Trophoblast cell (in vitro differentiated cells and primary cell): ENCODE measurements around the gene KIF1B.

Experiments used
- DNase-seq, 2 donors: peaks; one replicate each; pipeline ENCODE4 v3.0.0-alpha.2; 2016
- H2AFZ ChIP-seq: 2 replicates; pipeline ENCODE4 v1.6.1; 2013; ENCODE audit warnings: low read length, moderate library complexity, mild to moderate bottlenecking; ENCODE audit not compliant: insufficient read depth, poor library complexity
- H2AK5ac ChIP-seq: 2 replicates; pipeline ENCODE4 v1.6.1; 2013; ENCODE audit warnings: mild to moderate bottlenecking, low read length
- H2BK120ac ChIP-seq: 2 replicates; pipeline ENCODE4 v1.6.1; 2013; ENCODE audit warnings: low read length, mild to moderate bottlenecking, moderate library complexity; ENCODE audit not compliant: insufficient read depth, poor library complexity
- H2BK12ac ChIP-seq: 2 replicates; pipeline ENCODE4 v1.6.1; 2013; ENCODE audit warnings: mild to moderate bottlenecking, low read length, moderate library complexity
- H2BK5ac ChIP-seq: 2 replicates; pipeline ENCODE4 v1.6.1; 2013; ENCODE audit warnings: low read length, low read depth, moderate library complexity, mild to moderate bottlenecking; ENCODE audit not compliant: poor library complexity
- H3K14ac ChIP-seq: 2 replicates; pipeline ENCODE4 v1.6.1; 2013; ENCODE audit warnings: mild to moderate bottlenecking, low read length
- H3K18ac ChIP-seq: 2 replicates; pipeline ENCODE4 v1.6.1; 2013; ENCODE audit warnings: mild to moderate bottlenecking, low read length
- H3K23ac ChIP-seq: 2 replicates; pipeline ENCODE4 v1.6.1; 2013; ENCODE audit warnings: low read length
- H3K27ac ChIP-seq: 2 replicates; pipeline ENCODE4 v1.5.1; 2013; ENCODE audit warnings: low read depth, mild to moderate bottlenecking, inconsistent platforms, low read length, moderate library complexity
- H3K27me3 ChIP-seq: 2 replicates; pipeline ENCODE4 v1.6.1; 2013; ENCODE audit warnings: inconsistent platforms, mild to moderate bottlenecking, low read length, moderate library complexity; ENCODE audit not compliant: insufficient read depth
- H3K36me3 ChIP-seq, 2 experiments: 1 replicate in 1 of 2; 2 replicates in 1 of 2; pipeline ENCODE4 v1.6.1; 2013; ENCODE audit warnings: low read length in 2 of 2, mild to moderate bottlenecking in 2 of 2, moderate library complexity in 1 of 2; ENCODE audit not compliant: insufficient read depth in 2 of 2, control insufficient read depth in 1 of 2
- H3K4ac ChIP-seq: 2 replicates; pipeline ENCODE4 v1.6.1; 2013; ENCODE audit warnings: low read depth, mild to moderate bottlenecking, low read length, moderate library complexity
- H3K4me1 ChIP-seq, 2 experiments: 1 replicate in 1 of 2; 2 replicates in 1 of 2; pipeline ENCODE4 v1.6.1; 2013; ENCODE audit warnings: low read length in 2 of 2, mild to moderate bottlenecking in 2 of 2, moderate library complexity in 1 of 2; ENCODE audit not compliant: insufficient read depth in 2 of 2, control insufficient read depth in 1 of 2
- H3K4me2 ChIP-seq: 2 replicates; pipeline ENCODE4 v1.6.1; 2013; ENCODE audit warnings: inconsistent platforms, mild to moderate bottlenecking, low read length, moderate library complexity
- H3K4me3 ChIP-seq: 2 replicates; pipeline ENCODE4 v1.5.1; 2013; ENCODE audit warnings: mild to moderate bottlenecking, low read depth, low read length, inconsistent platforms
- H3K79me1 ChIP-seq: one replicate; pipeline ENCODE4 v1.6.1; 2013; ENCODE audit warnings: low read length
- H3K79me2 ChIP-seq: 2 replicates; pipeline ENCODE4 v1.6.1; 2013; ENCODE audit warnings: low read length, mild to moderate bottlenecking; ENCODE audit not compliant: control insufficient read depth, insufficient read depth, poor library complexity
- H3K9ac ChIP-seq: 2 replicates; pipeline ENCODE4 v1.6.1; 2013; ENCODE audit warnings: mild to moderate bottlenecking, low read length
- H3K9me3 ChIP-seq: 2 replicates; pipeline ENCODE4 v1.6.1; 2013; ENCODE audit warnings: low read depth, mild to moderate bottlenecking, control low read depth, inconsistent platforms, low read length; ENCODE audit not compliant: insufficient read depth
- H4K12ac ChIP-seq: 2 replicates; pipeline ENCODE4 v1.6.1; 2013; ENCODE audit warnings: low read depth, mild to moderate bottlenecking, low read length, moderate library complexity
- H4K8ac ChIP-seq: 2 replicates; pipeline ENCODE4 v1.6.1; 2013; ENCODE audit warnings: low read depth, mild to moderate bottlenecking, low read length, moderate library complexity
- H4K91ac ChIP-seq: one replicate; pipeline ENCODE4 v1.6.1; 2013; ENCODE audit warnings: low read depth, mild to moderate bottlenecking, low read length, moderate library complexity
- whole genome bisulfite sequencing: extraction: QIAGEN DNeasy Blood & Tissue Kit; methylation state at CpG from one replicate; pipeline ENCODE4 v1.1.7; 2013; ENCODE audit warnings: missing lambda C conversion rate; ENCODE audit not compliant: insufficient read length, insufficient coverage; ENCODE audit errors: extremely low coverage; 5-methylcytosine and 5-hydroxymethylcytosine counted together

KIF1B gene

GRCh38 chr1:10211805-10212410, 1.5 kb downstream of the KIF1B start:
- no peak overlapping the region for H2BK12ac ChIP-seq
- H2AFZ ChIP-seq = no peak overlapping the region
- no peaks in the 10 kb centered on the region for H3K36me3 ChIP-seq
- peaks cover 31% of the 10 kb centered on the region for H3K79me2 ChIP-seq
- no peak overlapping the region for H4K12ac ChIP-seq
- H3K4me2 ChIP-seq = peak overlapping the region; percentile 58
- H4K8ac ChIP-seq = no peak overlapping the region
- WGBS = no CpG with 5 or more reads among the region's 11 CpGs
- peak overlapping the region; percentile 62 for H3K27ac ChIP-seq
- no peaks in the 10 kb centered on the region for H3K9me3 ChIP-seq
- H2BK5ac ChIP-seq = no peak overlapping the region
- H3K4me3 ChIP-seq = no peak overlapping the region
- H3K4me1 ChIP-seq = peaks cover 2 to 3% of the 10 kb centered on the region in 2 experiments
- DNase-seq = peak; percentile 83 to 88
- no peak overlapping the region for H3K23ac ChIP-seq
- no peak overlapping the region for H4K91ac ChIP-seq
- H3K14ac ChIP-seq = no peak overlapping the region
- no peaks in the 10 kb centered on the region for H3K27me3 ChIP-seq
- H3K79me1 ChIP-seq = peaks cover 15% of the 10 kb centered on the region
- H3K18ac ChIP-seq = no peak overlapping the region
- no peak overlapping the region for H2AK5ac ChIP-seq
- no peak overlapping the region for H3K9ac ChIP-seq
- H2BK120ac ChIP-seq = no peak overlapping the region
- H3K4ac ChIP-seq = peak overlapping the region; percentile 89

GRCh38 chr1:10212476-10212875, 2.1 kb downstream of the KIF1B start:
- no peak overlapping the region for H3K4me3 ChIP-seq
- WGBS = no CpG with 5 or more reads among the region's 1 CpG
- no peak overlapping the region for H3K18ac ChIP-seq
- H4K91ac ChIP-seq = no peak overlapping the region
- no peak overlapping the region for H2BK120ac ChIP-seq
- no peak overlapping the region for H4K8ac ChIP-seq
- no peak overlapping the region for H3K14ac ChIP-seq
- H3K79me1 ChIP-seq = peaks cover 15% of the 10 kb centered on the region
- peak overlapping the region; percentile 89 for H3K4ac ChIP-seq
- peak in 1 of 2 donors; percentile 9 for DNase-seq
- no peak overlapping the region for H3K9ac ChIP-seq
- no peak overlapping the region for H2AK5ac ChIP-seq
- peaks cover 0 to 1% of the 10 kb centered on the region in 2 experiments for H3K36me3 ChIP-seq
- no peak overlapping the region for H4K12ac ChIP-seq
- no peaks in the 10 kb centered on the region for H3K27me3 ChIP-seq
- peak overlapping the region; percentile 58 for H3K4me2 ChIP-seq
- H2BK5ac ChIP-seq = no peak overlapping the region
- H3K27ac ChIP-seq = no peak overlapping the region
- H3K4me1 ChIP-seq = peaks cover 2 to 3% of the 10 kb centered on the region in 2 experiments
- no peaks in the 10 kb centered on the region for H3K9me3 ChIP-seq
- no peak overlapping the region for H2AFZ ChIP-seq
- H2BK12ac ChIP-seq = no peak overlapping the region
- H3K79me2 ChIP-seq = peaks cover 32% of the 10 kb centered on the region
- H3K23ac ChIP-seq = no peak overlapping the region

GRCh38 chr1:10213186-10213705, 2.9 kb downstream of the KIF1B start:
- no peak overlapping the region for H2AK5ac ChIP-seq
- H3K4me3 ChIP-seq = no peak overlapping the region
- H2AFZ ChIP-seq = no peak overlapping the region
- H3K27me3 ChIP-seq = no peaks in the 10 kb centered on the region
- H2BK12ac ChIP-seq = no peak overlapping the region
- H4K12ac ChIP-seq = no peak overlapping the region
- no peaks in the 10 kb centered on the region for H3K9me3 ChIP-seq
- no peak overlapping the region for H3K9ac ChIP-seq
- H4K8ac ChIP-seq = no peak overlapping the region
- H3K4me2 ChIP-seq = peak overlapping the region; percentile 10
- peaks cover 0 to 2% of the 10 kb centered on the region in 2 experiments for H3K36me3 ChIP-seq
- peaks cover 35% of the 10 kb centered on the region for H3K79me2 ChIP-seq
- no peak overlapping the region for H2BK5ac ChIP-seq
- no CpG with 5 or more reads among the region's 3 CpGs for WGBS
- H3K79me1 ChIP-seq = peaks cover 15% of the 10 kb centered on the region
- no peak overlapping the region for H2BK120ac ChIP-seq
- no peak overlapping the region for H4K91ac ChIP-seq
- no peak for DNase-seq
- H3K14ac ChIP-seq = no peak overlapping the region
- no peak overlapping the region for H3K18ac ChIP-seq
- H3K27ac ChIP-seq = no peak overlapping the region
- no peak overlapping the region for H3K23ac ChIP-seq
- H3K4me1 ChIP-seq = peaks cover 2 to 3% of the 10 kb centered on the region in 2 experiments
- peak overlapping the region; percentile 21 for H3K4ac ChIP-seq

- no peak overlapping the region for H2BK5ac ChIP-seq
- H3K23ac ChIP-seq = no peak overlapping the region
- no peak overlapping the region for H4K8ac ChIP-seq
- no peak overlapping the region for H2BK12ac ChIP-seq
- DNase-seq = no peak
- H3K9ac ChIP-seq = no peak overlapping the region
- H3K27ac ChIP-seq = no peak overlapping the region
- peaks cover 2 to 3% of the 10 kb centered on the region in 2 experiments for H3K4me1 ChIP-seq
- no peak overlapping the region for H3K4me2 ChIP-seq
- no peaks in the 10 kb centered on the region for H3K9me3 ChIP-seq
- H2AFZ ChIP-seq = no peak overlapping the region
- H3K4me3 ChIP-seq = no peak overlapping the region
- H3K79me1 ChIP-seq = peaks cover 5% of the 10 kb centered on the region
- H2AK5ac ChIP-seq = no peak overlapping the region
- no peaks in the 10 kb centered on the region for H3K27me3 ChIP-seq
- no peak overlapping the region for H4K91ac ChIP-seq
- WGBS = no CpG with 5 or more reads among the region's 7 CpGs
- peak overlapping the region; percentile 26 for H3K4ac ChIP-seq
- H3K79me2 ChIP-seq = peaks cover 24% of the 10 kb centered on the region
- H2BK120ac ChIP-seq = no peak overlapping the region
- peaks cover 0 to 2% of the 10 kb centered on the region in 2 experiments for H3K36me3 ChIP-seq
- H4K12ac ChIP-seq = no peak overlapping the region
- no peak overlapping the region for H3K18ac ChIP-seq
- no peak overlapping the region for H3K14ac ChIP-seq
These were observed 5.8 kb downstream of the KIF1B start for GRCh38 chr1:10216090-10216749.
